Stimulated activated CD8-positive, alpha-beta memory T cell treated with anti-CD3 and anti-CD28 coated beads, Interleukin-7, amount 100 ng/mL, for 1 hour (primary cell): ENCODE results near the gene C5orf22.

ENCODE experiments used
- DNase-seq, 2 donors: peaks; one replicate each; pipeline ENCODE4 v3.0.0-alpha.2; 2020; ENCODE audit warnings: low read depth in 2 of 2

C5orf22 gene

DNA sequence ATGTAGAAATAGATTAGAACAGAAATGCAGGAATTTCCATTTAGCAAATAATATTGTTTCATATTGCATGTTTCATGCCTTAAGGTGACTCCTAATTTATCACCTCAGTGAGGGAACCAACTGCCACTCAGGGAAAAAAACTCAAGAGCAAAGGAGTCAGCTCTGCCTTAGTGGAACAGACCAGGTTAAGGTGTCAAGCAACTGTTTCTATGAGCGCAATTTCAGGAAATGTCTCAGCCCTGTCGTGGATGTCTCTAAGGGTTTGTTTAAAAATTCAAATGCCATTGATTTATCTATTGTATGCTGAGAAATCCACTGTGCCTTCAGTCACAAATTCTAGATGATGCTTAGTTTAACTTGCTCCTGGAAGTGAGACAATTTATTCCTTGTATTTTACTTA lies 72.1 kb downstream of the C5orf22 start:
- DNase-seq, result no peak

DNA sequence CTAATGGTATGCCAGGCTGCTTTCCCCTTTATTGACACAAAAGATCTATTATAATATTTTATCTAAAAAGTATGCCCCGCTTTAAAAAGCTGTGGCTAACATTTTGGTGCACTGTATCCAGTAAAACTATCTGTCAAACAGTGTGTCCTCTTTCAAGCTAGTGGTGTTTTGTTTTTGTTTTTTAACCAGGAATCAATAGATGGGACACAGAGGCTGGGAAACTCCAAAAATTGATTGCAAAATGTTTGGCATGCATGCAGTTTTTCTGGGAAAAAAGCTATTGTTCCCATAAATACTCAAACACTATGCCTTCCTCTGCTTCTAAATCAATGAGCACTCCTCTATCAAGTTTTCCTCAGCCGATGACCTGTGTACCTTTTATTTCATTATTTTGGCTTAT lies 72.5 kb downstream of the C5orf22 start:
- DNase-seq, result no peak
